ENCODE results near the gene THRA.

GRCh38 chr17:40070709-40071312, 8.0 kb downstream of the THRA start:
- TF ChIP-seq, protein P1, sequence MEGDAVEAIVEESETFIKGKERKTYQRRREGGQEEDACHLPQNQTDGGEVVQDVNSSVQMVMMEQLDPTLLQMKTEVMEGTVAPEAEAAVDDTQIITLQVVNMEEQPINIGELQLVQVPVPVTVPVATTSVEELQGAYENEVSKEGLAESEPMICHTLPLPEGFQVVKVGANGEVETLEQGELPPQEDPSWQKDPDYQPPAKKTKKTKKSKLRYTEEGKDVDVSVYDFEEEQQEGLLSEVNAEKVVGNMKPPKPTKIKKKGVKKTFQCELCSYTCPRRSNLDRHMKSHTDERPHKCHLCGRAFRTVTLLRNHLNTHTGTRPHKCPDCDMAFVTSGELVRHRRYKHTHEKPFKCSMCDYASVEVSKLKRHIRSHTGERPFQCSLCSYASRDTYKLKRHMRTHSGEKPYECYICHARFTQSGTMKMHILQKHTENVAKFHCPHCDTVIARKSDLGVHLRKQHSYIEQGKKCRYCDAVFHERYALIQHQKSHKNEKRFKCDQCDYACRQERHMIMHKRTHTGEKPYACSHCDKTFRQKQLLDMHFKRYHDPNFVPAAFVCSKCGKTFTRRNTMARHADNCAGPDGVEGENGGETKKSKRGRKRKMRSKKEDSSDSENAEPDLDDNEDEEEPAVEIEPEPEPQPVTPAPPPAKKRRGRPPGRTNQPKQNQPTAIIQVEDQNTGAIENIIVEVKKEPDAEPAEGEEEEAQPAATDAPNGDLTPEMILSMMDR (IDR thresholded peaks at IDR 0.05): no peak
- TF ChIP-seq POLR2A (IDR thresholded peaks at IDR 0.05): no peak
